ENCODE measurements around the gene CMIP. TPM values are rescaled to one million over a fixed set of nuclear protein-coding genes. Genes with fewer than 3 reads are reported as not detected.

Gene CMIP
- total and polyA plus RNA-seq, 10 of the 15 experiments (the other 5 are each of a cell fraction or from before 2014, with no cell fraction given): 1.2 to 43.2 (median 4.4) TPM

DNA sequence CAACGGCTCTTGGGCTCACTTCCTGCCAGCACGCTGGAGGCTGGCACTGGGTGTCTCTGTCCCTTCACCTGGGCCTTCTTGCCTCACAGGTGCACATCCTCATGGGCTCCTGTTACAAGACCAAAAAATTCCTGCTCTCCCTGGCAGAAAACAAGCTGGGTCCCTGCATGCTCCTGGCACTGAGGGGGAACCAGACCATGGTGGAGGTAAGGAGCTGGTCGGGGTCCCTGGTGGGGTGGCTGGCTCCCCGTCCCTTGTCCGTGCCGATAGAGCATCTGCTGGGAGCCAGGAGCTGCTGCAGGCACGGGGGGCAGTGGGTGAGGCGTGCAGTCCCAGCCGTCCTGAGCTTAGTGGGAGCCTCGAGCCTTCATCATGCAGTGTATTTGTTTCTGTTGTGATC lies 255.0 kb downstream of the CMIP start (continued):
- TF ChIP-seq, protein P1, sequence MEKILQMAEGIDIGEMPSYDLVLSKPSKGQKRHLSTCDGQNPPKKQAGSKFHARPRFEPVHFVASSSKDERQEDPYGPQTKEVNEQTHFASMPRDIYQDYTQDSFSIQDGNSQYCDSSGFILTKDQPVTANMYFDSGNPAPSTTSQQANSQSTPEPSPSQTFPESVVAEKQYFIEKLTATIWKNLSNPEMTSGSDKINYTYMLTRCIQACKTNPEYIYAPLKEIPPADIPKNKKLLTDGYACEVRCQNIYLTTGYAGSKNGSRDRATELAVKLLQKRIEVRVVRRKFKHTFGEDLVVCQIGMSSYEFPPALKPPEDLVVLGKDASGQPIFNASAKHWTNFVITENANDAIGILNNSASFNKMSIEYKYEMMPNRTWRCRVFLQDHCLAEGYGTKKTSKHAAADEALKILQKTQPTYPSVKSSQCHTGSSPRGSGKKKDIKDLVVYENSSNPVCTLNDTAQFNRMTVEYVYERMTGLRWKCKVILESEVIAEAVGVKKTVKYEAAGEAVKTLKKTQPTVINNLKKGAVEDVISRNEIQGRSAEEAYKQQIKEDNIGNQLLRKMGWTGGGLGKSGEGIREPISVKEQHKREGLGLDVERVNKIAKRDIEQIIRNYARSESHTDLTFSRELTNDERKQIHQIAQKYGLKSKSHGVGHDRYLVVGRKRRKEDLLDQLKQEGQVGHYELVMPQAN (conservative IDR thresholded peaks at IDR 0.05): no peak
- TF ChIP-seq SREBF2 (IDR thresholded peaks at IDR 0.05; ENCODE audit: low read length) (no peak), FOXK2 (IDR thresholded peaks at IDR 0.05) (no peak), EGR1 (IDR thresholded peaks at IDR 0.05; ENCODE audit: borderline replicate concordance in 1 of 2, low read depth in 2 of 2, low read length in 2 of 2) (no peak), SPI1 (IDR thresholded peaks at IDR 0.05; ENCODE audit: borderline replicate concordance, insufficient read depth, low read depth, low read length) (no peak), CTCF (IDR thresholded peaks at IDR 0.05 in 2 of 3, conservative IDR thresholded peaks at IDR 0.05 in 1 of 3; ENCODE audit: control insufficient read depth in 2 of 3, extremely low read depth in 1 of 3, insufficient read depth in 1 of 3, low read depth in 3 of 3, low read length in 3 of 3) (no peak), NFYB (IDR thresholded peaks at IDR 0.05; ENCODE audit: insufficient read depth, low read depth, low read length) (no peak), NRF1 (conservative IDR thresholded peaks at IDR 0.05; ENCODE audit: low read depth, low read length) (no peak)
- TF ChIP-seq, protein P2, sequence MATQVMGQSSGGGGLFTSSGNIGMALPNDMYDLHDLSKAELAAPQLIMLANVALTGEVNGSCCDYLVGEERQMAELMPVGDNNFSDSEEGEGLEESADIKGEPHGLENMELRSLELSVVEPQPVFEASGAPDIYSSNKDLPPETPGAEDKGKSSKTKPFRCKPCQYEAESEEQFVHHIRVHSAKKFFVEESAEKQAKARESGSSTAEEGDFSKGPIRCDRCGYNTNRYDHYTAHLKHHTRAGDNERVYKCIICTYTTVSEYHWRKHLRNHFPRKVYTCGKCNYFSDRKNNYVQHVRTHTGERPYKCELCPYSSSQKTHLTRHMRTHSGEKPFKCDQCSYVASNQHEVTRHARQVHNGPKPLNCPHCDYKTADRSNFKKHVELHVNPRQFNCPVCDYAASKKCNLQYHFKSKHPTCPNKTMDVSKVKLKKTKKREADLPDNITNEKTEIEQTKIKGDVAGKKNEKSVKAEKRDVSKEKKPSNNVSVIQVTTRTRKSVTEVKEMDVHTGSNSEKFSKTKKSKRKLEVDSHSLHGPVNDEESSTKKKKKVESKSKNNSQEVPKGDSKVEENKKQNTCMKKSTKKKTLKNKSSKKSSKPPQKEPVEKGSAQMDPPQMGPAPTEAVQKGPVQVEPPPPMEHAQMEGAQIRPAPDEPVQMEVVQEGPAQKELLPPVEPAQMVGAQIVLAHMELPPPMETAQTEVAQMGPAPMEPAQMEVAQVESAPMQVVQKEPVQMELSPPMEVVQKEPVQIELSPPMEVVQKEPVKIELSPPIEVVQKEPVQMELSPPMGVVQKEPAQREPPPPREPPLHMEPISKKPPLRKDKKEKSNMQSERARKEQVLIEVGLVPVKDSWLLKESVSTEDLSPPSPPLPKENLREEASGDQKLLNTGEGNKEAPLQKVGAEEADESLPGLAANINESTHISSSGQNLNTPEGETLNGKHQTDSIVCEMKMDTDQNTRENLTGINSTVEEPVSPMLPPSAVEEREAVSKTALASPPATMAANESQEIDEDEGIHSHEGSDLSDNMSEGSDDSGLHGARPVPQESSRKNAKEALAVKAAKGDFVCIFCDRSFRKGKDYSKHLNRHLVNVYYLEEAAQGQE (IDR thresholded peaks at IDR 0.05; ENCODE audit: low read depth, low read length): no peak
- TF ChIP-seq, protein P3, sequence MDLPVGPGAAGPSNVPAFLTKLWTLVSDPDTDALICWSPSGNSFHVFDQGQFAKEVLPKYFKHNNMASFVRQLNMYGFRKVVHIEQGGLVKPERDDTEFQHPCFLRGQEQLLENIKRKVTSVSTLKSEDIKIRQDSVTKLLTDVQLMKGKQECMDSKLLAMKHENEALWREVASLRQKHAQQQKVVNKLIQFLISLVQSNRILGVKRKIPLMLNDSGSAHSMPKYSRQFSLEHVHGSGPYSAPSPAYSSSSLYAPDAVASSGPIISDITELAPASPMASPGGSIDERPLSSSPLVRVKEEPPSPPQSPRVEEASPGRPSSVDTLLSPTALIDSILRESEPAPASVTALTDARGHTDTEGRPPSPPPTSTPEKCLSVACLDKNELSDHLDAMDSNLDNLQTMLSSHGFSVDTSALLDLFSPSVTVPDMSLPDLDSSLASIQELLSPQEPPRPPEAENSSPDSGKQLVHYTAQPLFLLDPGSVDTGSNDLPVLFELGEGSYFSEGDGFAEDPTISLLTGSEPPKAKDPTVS (IDR thresholded peaks at IDR 0.05; ENCODE audit: low read depth, low read length): no peak

Measured in GM12878 (cell line).